Measurements from ENCODE around the gene RABEP2.
"Not testable (repeated sequence)": the region's sequence is repeated elsewhere in the genome, so short reads cannot be mapped to it uniquely, and the experiment has no call there.

RABEP2 gene, protein sequence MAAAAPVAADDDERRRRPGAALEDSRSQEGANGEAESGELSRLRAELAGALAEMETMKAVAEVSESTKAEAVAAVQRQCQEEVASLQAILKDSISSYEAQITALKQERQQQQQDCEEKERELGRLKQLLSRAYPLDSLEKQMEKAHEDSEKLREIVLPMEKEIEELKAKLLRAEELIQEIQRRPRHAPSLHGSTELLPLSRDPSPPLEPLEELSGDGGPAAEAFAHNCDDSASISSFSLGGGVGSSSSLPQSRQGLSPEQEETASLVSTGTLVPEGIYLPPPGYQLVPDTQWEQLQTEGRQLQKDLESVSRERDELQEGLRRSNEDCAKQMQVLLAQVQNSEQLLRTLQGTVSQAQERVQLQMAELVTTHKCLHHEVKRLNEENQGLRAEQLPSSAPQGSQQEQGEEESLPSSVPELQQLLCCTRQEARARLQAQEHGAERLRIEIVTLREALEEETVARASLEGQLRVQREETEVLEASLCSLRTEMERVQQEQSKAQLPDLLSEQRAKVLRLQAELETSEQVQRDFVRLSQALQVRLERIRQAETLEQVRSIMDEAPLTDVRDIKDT

DNA sequence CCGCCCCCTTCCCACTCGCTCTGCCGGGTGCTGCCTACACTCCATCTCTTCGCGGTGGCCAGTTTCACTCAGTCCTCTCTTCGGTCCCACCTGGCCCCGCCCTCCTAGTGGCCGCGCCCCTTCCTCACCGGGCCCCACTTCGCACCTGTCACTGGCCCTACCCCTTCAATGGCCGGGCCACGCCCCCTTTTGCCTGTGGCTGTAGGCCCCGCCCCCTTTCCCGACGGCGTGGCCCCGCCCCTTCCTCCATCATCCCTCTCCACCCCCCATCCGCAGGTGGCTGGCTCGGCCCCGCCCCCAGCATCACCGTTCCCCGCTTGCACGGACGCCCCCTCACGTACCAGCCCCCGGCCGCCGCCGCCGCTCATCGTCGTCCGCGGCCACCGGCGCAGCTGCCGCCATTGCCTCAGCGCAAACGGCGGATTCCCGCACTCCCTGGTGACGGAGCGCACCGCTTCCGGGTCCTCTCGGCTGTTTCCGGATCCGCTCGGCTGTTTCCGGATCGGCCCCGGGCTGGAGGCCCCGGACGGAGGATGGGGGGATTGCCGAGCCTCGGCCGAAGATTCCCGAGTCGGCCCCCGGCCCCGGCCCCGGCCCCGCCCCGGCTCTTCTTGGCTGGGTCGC, at the start of gene RABEP2:
TSS of gene RABEP2 (minus strand) at position 477 of the 624 bp plus-strand sequence. CDS start at position 402, 75 bp downstream.
- peak within 1 kb of the TSS; percentile 87 for H3K4me3 ChIP-seq (ENCODE audit: low read depth, low read length)
- peak; percentile 31 for DNase-seq (ENCODE audit: low read depth)

DNA sequence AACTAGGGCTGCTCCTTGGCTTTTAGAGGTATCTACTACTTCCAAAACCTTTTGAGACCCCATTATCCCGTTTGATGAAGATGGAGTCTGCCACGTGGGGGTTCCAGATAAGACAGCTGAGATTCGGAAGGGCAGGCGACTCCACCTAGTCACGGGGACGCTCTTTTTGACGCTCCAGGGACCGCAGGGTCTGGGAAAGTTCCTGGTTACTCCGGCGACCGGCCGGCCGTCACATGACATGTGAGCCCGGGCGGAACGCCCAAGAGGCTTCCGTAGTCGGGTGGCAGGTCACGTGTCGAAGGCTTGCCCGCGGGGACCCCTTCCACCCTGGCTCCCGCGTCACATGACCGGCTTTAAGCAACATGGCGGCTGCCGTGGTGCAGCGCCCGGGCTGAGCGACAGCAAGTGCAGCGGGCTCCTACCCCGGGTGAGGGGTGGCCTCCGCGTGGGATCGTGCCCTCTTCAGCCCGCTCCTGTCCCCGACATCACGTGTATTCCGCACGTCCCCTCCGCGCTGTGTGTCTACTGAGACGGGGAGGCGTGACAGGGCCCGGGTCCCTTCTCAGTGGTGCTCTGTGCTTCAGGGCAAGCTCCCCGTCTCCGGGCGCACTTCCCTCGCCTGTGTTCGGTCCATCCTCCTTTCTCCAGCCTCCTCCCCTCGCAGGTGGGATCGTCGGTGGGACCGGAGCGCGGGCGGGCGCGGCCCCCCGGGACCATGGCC, 49.6 kb upstream of the RABEP2 start, which contains the start of gene SPNS1:
TSS of gene SPNS1 (plus strand) at position 342 of the 721 bp plus-strand sequence. CDS start at position 716, 374 bp downstream.
- peak within 1 kb of the TSS; percentile 97 for H3K4me3 ChIP-seq (ENCODE audit: low read depth, low read length)
- peak; percentile 91 for DNase-seq (ENCODE audit: low read depth)

DNA sequence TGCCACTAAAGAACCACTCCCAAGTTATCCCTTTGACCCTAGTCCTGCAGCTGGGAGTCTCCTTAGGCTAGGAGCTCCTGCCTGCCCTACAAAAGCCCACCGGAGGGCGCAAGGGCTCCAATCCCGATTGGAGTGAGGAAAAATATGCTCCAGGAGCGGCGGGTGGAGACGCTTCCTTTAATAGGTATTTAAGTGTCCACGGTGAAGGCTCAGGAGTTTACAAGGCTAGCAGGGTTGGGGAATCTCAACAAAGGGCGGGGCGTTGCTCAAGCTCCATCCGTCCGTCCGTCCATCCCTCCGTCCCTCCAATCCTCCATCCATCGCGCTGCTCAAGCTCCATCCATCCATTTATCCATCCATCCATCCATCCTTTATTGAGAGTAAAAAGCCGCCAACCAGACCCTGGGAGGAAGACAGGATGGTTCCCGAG, 49.0 kb upstream of the RABEP2 start:
- peak; percentile 23 for DNase-seq (ENCODE audit: low read depth)
- H3K4me3 ChIP-seq (ENCODE audit: low read depth, low read length) = peak overlapping the region; percentile 97

DNA sequence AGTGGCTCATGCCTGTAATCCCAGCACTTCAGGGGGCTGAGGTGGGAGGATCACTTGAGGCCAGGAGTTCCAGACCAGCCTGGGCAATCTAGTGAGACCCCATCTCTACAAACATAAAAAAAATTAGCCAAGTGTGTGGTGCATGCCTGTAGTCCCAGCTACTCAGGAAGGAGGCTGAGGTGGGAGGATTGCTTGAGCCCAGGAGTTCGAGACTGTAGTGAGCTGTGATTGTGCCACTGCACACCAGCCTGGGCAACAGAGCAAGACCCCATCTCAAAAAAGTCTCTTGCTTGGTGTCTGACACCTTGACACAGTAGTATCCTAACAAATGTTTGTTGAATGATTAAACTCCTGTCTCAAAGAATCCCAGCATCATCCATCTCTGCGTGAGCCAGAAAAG, 44.7 kb upstream of the RABEP2 start:
- DNase-seq (ENCODE audit: low read depth); H3K4me3 ChIP-seq (ENCODE audit: low read depth, low read length): not testable (repeated sequence)

GRCh38 chr16:28967156-28967555, 42.1 kb upstream of the RABEP2 start:
- no peak overlapping the region for H3K4me3 ChIP-seq (ENCODE audit: low read depth, low read length)
- DNase-seq (ENCODE audit: low read depth) = no peak

DNA sequence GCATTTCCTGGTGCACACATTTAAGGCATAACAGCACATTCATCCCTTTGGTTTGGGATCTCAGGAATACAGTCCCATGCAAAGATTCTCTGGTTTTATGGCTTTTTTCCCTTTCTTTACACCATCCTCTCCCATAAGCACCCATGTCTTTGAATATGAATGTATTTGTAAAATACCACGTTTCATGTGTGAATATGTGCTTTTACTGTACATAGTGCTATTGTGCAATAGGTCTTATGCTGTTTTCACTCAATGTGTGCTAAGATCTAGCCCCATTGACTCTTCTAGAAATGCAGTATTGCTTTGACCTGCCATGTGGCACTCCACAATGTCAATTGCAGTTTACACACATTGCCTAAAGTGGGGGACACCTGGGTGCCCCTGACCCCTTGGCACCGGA, 39.5 kb upstream of the RABEP2 start:
- no peak for DNase-seq (ENCODE audit: low read depth)
- H3K4me3 ChIP-seq (ENCODE audit: low read depth, low read length) = no peak overlapping the region

- DNase-seq (ENCODE audit: low read depth) = no peak
- no peak overlapping the region for H3K4me3 ChIP-seq (ENCODE audit: low read depth, low read length)
Observed at GRCh38 chr16:28964072-28964471, 39.0 kb upstream of the RABEP2 start.

DNA sequence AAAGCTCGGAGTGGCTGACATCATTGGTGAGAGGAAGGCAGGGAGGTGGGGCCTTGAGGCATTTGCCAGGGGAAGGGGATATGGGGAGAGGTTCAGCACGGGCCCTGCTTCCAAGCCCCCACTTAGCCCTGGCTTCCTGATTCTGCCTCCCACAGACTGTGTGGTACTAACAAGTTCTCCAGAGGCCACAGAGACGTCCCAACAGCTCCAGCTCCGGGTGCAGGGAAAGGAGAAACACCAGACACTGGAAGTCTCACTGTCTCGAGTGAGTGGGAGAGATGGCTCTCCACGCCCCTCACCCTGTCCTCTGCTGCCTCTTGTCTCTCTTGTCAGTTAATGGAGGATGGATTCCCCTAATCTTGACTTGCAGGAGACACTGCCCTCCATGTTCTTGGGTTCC, 33.8 kb upstream of the RABEP2 start:
- no peak for DNase-seq (ENCODE audit: low read depth)

DNA sequence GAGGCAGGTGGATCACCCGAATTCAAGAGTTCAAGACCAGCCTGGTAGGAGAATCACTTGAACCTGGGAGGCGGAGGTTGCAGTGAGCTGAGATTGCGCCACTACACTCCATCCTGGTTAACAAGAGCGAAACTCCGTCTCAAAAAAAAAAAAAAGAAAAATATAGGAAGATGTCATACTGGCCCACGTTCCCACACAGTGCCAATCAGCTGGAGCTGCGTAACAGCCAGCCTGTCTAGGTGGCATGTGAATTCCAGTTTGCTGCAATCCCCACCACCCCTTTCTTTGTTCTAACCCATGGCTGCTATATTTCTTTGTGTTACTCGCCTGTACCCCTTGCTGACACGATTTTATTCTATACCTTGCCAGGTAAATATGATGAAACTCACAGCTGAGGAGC, 33.2 kb upstream of the RABEP2 start:
- H3K4me3 ChIP-seq (ENCODE audit: low read depth, low read length) = no peak overlapping the region

More for the DNA sequence above, 33.8 kb upstream of the RABEP2 start:
- H3K4me3 ChIP-seq (ENCODE audit: low read depth, low read length) = no peak overlapping the region

GRCh38 chr16:28951410-28951943, 26.4 kb upstream of the RABEP2 start:
- H3K4me3 ChIP-seq (ENCODE audit: low read depth, low read length) = peak overlapping the region; percentile 91
- no peak for DNase-seq (ENCODE audit: low read depth)

More for the DNA sequence above, 33.2 kb upstream of the RABEP2 start:
- DNase-seq (ENCODE audit: low read depth) = no peak

DNA sequence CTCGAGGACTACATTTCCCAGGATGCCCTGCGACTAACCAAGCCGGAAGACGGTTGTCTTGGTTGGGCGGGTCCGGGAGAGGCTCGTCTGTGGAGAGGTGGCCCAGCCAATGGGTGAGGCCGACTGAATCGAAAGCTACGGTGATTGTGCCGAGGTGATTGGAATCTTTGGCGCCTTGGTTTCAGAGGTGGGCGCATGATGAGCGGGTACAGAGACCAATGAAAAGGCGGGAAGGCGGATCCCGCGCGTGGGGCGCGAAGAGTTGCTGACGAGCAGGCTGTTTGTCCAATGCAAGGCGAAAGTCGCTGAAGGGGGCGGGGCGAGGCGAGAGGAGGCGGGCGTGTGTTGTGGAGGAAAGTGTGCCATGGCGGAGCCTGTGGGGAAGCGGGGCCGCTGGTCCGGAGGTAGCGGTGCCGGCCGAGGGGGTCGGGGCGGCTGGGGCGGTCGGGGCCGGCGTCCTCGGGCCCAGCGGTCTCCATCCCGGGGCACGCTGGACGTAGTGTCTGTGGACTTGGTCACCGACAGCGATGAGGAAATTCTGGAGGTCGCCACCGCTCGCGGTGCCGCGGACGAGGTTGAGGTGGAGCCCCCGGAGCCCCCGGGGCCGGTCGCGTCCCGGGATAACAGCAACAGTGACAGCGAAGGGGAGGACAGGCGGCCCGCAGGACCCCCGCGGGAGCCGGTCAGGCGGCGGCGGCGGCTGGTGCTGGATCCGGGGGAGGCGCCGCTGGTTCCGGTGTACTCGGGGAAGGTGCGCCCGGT, 25.8 kb upstream of the RABEP2 start, which contains the start of gene NFATC2IP:
TSS of gene NFATC2IP (plus strand) at position 290 of the 762 bp plus-strand sequence. CDS start at position 365, 75 bp downstream.
- peak within 1 kb of the TSS; percentile 91 for H3K4me3 ChIP-seq (ENCODE audit: low read depth, low read length)
- peak; percentile 99 for DNase-seq (ENCODE audit: low read depth)

- H3K4me3 ChIP-seq (ENCODE audit: low read depth, low read length) = no peak overlapping the region
- no peak for DNase-seq (ENCODE audit: low read depth)
Observed at GRCh38 chr16:28946681-28947080, 21.6 kb upstream of the RABEP2 start.

- DNase-seq (ENCODE audit: low read depth) = no peak
- no peak overlapping the region for H3K4me3 ChIP-seq (ENCODE audit: low read depth, low read length)
Observed at GRCh38 chr16:28943281-28943680, 18.2 kb upstream of the RABEP2 start.

- not testable (repeated sequence) for DNase-seq (ENCODE audit: low read depth); H3K4me3 ChIP-seq (ENCODE audit: low read depth, low read length)
Observed at GRCh38 chr16:28939825-28940224, 14.8 kb upstream of the RABEP2 start.

DNA sequence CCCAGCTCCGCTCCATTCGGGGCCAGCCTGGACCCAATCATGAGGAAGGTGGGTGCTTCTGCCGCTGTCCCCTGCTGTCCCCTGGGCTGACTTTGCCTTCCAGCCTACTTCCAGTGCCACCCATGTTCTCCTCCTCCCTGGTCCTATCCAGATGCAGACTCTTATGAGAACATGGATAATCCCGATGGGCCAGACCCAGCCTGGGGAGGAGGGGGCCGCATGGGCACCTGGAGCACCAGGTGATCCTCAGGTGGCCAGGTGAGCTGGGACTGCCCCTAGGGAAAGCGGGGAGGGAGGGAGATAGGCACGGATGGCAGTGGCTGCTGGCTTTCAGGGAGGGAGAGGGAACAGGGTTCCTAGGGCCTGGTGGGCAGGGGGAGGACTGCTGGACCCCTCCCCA, 13.7 kb upstream of the RABEP2 start:
- no peak overlapping the region for H3K4me3 ChIP-seq (ENCODE audit: low read depth, low read length)
- DNase-seq (ENCODE audit: low read depth) = no peak

DNA sequence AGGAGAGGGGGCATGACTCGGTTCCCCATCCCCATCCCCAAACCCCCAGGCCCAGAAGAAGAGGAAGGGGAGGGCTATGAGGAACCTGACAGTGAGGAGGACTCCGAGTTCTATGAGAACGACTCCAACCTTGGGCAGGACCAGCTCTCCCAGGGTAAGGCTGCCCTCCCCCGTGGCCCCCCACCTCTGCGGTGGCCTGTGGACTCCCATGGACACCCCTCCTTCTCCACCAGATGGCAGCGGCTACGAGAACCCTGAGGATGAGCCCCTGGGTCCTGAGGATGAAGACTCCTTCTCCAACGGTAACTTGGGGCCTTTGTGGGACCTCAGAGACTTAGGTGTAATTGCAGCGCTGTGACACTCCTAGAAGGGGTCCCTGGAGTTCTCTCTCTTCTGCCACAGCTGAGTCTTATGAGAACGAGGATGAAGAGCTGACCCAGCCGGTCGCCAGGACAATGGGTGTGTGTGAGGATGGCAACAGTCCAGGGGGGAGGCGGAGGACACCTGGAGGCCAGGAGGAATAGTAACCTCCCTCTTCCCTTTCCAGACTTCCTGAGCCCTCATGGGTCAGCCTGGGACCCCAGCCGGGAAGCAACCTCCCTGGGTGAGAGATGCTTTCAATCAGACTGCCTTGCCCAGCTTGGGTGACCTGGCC, 12.3 kb upstream of the RABEP2 start:
- DNase-seq (ENCODE audit: low read depth) = no peak
- H3K4me3 ChIP-seq (ENCODE audit: low read depth, low read length) = no peak overlapping the region

GRCh38 chr16:28936784-28937155, 11.7 kb upstream of the RABEP2 start:
- H3K4me3 ChIP-seq (ENCODE audit: low read depth, low read length) = no peak overlapping the region
- DNase-seq (ENCODE audit: low read depth) = no peak

Data from skeletal muscle cell (primary cell).